HepG2 (cell line): ENCODE measurements around the gene IQCE. TPM values are rescaled to one million over a fixed set of nuclear protein-coding genes. Genes with fewer than 3 reads are reported as not detected.

ENCODE experiments used
- ATAC-seq: fragments of 200-7000 bp; cut with Tn5 transposase; 3 replicates; pipeline ENCODE4 v1.9.1; 2020; ENCODE audit warnings: mild to moderate bottlenecking, moderate library complexity
- Bru-seq: library from RNA; stranded (reverse); fragments of 400-500 nt; gene quantifications from one replicate; lab custom pipeline; 2021; lab: Mats Ljungman, UMichigan
- BruChase-seq, 2 experiments: library from RNA; stranded (reverse); fragments of 400-500 nt; gene quantifications; one replicate each; lab custom pipeline; 2021; lab: Mats Ljungman, UMichigan
- BruUV-seq: library from RNA; stranded (reverse); fragments of 400-500 nt; replicated peaks from 2 replicates; lab custom pipeline; 2021; lab: Mats Ljungman, UMichigan
- CTCF ChIA-PET: fragments of 300-600 bp; formaldehyde crosslinking; extraction: SDS; loops from one replicate; lab custom pipeline; 2021; ENCODE audit warnings: low total read pairs, inconsistent platforms, low intra/inter-chr PET ratio; lab: Yijun Ruan, JAX
- POLR2A ChIA-PET: fragments of 350-600 bp; sonication (Branson Sonifier 250); formaldehyde crosslinking; loops from one replicate; lab custom pipeline; 2020; ENCODE audit warnings: antibody characterized with exemption, inconsistent platforms; lab: Yijun Ruan, JAX
- DNase-seq: peaks from one replicate; pipeline ENCODE4 v3.0.0-alpha.2; 2015; ENCODE audit warnings: low spot score
- FAIRE-seq: peaks from 3 replicates; lab custom pipeline; 2011; peaks lifted over from hg19 to GRCh38; lab: Jason Lieb, UNC
- H2AFZ ChIP-seq: one replicate; pipeline ENCODE4 v1.6.1; 2011; ENCODE audit warnings: low read length, inconsistent platforms
- H3K27ac ChIP-seq: fragments of 300-600 bp; 3 replicates; pipeline ENCODE4 v1.8.0; 2011; ENCODE audit warnings: mixed run types, mild to moderate bottlenecking, mixed read lengths, low read length, inconsistent platforms; ENCODE audit not compliant: insufficient read depth; ENCODE audit errors: extremely low read length
- H3K27me3 ChIP-seq, 2 experiments: fragments of 200-600 bp in 1 of 2; 2 replicates in 1 of 2; 3 replicates in 1 of 2; pipeline versions ENCODE4 v1.6.0 to v1.8.0; 2011; ENCODE audit warnings: low read length in 2 of 2, mild to moderate bottlenecking in 2 of 2, moderate library complexity in 2 of 2, inconsistent platforms in 1 of 2; ENCODE audit not compliant: insufficient read depth in 2 of 2, control insufficient read depth in 1 of 2
- H3K36me3 ChIP-seq, 2 experiments: fragments of 200-600 bp in 1 of 2; replicated peaks in 1 of 2; 2 replicates in 1 of 2; 3 replicates in 1 of 2; pipeline versions ENCODE4 v1.5.1 to v1.8.0; 2011; ENCODE audit warnings: low read length in 2 of 2, inconsistent platforms in 1 of 2; ENCODE audit not compliant: insufficient read depth in 2 of 2, control insufficient read depth in 1 of 2
- H3K4me1 ChIP-seq: 2 replicates; pipeline ENCODE4 v1.5.1; 2012; ENCODE audit warnings: low read length, inconsistent platforms; ENCODE audit not compliant: insufficient read depth
- H3K4me2 ChIP-seq: 2 replicates; pipeline ENCODE4 v1.6.0; 2011; ENCODE audit warnings: low read depth, low read length, inconsistent platforms
- H3K4me3 ChIP-seq, 3 experiments: fragments of 200-600 bp in 1 of 3; sonication (generic), shearing (Covaris generic) in 1 of 3; replicated peaks in 1 of 3; 2 replicates each; pipeline ENCODE4 v1.5.1; 2011 to 2016; ENCODE audit warnings: low read length in 3 of 3, inconsistent platforms in 2 of 3, low read depth in 2 of 3, mild to moderate bottlenecking in 2 of 3, control low read depth in 1 of 3, mixed read lengths in 1 of 3; ENCODE audit not compliant: insufficient read depth in 1 of 3
- H3K79me2 ChIP-seq: one replicate; pipeline ENCODE4 v1.6.1; 2011; ENCODE audit warnings: low read length, inconsistent platforms; ENCODE audit not compliant: insufficient read depth
- H3K9ac ChIP-seq: 2 replicates; pipeline ENCODE4 v1.6.0; 2011; ENCODE audit warnings: mild to moderate bottlenecking, low read depth, low read length, inconsistent platforms; ENCODE audit not compliant: insufficient read depth
- H3K9me3 ChIP-seq: 2 replicates; pipeline ENCODE4 v1.5.1; 2012; ENCODE audit warnings: mild to moderate bottlenecking, low read length
- H4K20me1 ChIP-seq: 2 replicates; pipeline ENCODE4 v1.6.0; 2011; ENCODE audit warnings: inconsistent platforms, mild to moderate bottlenecking, low read length, moderate library complexity; ENCODE audit not compliant: insufficient read depth
- ARID2 ChIP-seq: sonication (generic); formaldehyde crosslinking; IDR thresholded peaks from 2 replicates; pipeline ENCODE4 v1.8.1; 2022; ENCODE audit warnings: mild to moderate bottlenecking, missing genetic modification reagents, borderline replicate concordance
- ATF3 ChIP-seq: sonication (generic); formaldehyde crosslinking; IDR thresholded peaks from 2 replicates; pipeline ENCODE4 v1.4.0; 2020; ENCODE audit warnings: missing genetic modification reagents
- HNRNPUL1 ChIP-seq: fragments of 200-400 bp; formaldehyde crosslinking; IDR thresholded peaks from 2 replicates; pipeline ENCODE4 v1.6.1; 2017; ENCODE audit warnings: low read depth, mild to moderate bottlenecking, low read length, moderate library complexity
- PHB2 ChIP-seq: fragments of 450-650 bp; IDR thresholded peaks from 2 replicates; pipeline ENCODE4 v1.6.1; 2018; ENCODE audit not compliant: partially characterized antibody
- PTBP1 ChIP-seq: fragments of 200-400 bp; formaldehyde crosslinking; IDR thresholded peaks from 2 replicates; pipeline ENCODE4 v1.6.1; 2018; ENCODE audit warnings: low read length, low read depth; ENCODE audit not compliant: poor library complexity, severe bottlenecking
- TP53 ChIP-seq: sonication (generic); formaldehyde crosslinking; conservative IDR thresholded peaks from 2 replicates; pipeline ENCODE4 v1.4.0; 2020; ENCODE audit warnings: missing genetic modification reagents
- ZC3H13 ChIP-seq: sonication (generic); formaldehyde crosslinking; IDR thresholded peaks from 2 replicates; pipeline ENCODE4 v1.8.1; 2023; ENCODE audit warnings: mild to moderate bottlenecking, missing genetic modification reagents, moderate library complexity
- ZNF607 ChIP-seq: sonication (generic); formaldehyde crosslinking; IDR thresholded peaks from 2 replicates; pipeline ENCODE4 v1.5.1; 2020; ENCODE audit warnings: missing genetic modification reagents, mild to moderate bottlenecking, borderline replicate concordance
- WGBS: methylation state at CpG from one replicate; pipeline ENCODE4 v1.1.6; 2017; ENCODE audit warnings: low lambda C conversion rate; 5-methylcytosine and 5-hydroxymethylcytosine counted together
- in situ Hi-C: cut with HindIII; loops from 2 replicates; pipeline ENCODE4 v1.10.0; 2017; ENCODE audit warnings: low pct_unique_long_range_greater_than_20kb; ENCODE audit not compliant: extremely low pct_ligation_motif_present
- intact Hi-C: fragments of 100-400 bp; cut with micrococcal nuclease; formaldehyde crosslinking; loops from one replicate; pipeline ENCODE4 v1.10.0; 2022; ENCODE audit not compliant: unreplicated experiment
- long read RNA-seq, 2 experiments: library from RNA in 1 of 2; library from polyadenylated mRNA in 1 of 2; stranded (forward) in 1 of 2; unstranded in 1 of 2; transcript quantifications; one replicate each; pipeline ENCODE4 v2.0.0, GENCODE V29; 2019 to 2022
- polyA minus RNA-seq, 3 experiments: library from RNA; depleted of rRNA, polyadenylated mRNA; stranded (reverse); fragments of >200 nt; gene quantifications; 2 replicates each; pipeline ENCODE4 v1.2.3, GENCODE V29; 2011; ENCODE audit warnings: low replicate concordance in 1 of 3
- polyA plus RNA-seq, 8 experiments: library from polyadenylated mRNA; depleted of rRNA in 3 of 8; stranded (reverse) in 7 of 8; unstranded in 1 of 8; fragments of >200 nt; fragmentation: Illumina TruSeq in 4 of 8; extraction: Trizol in 4 of 8; gene quantifications; 2 replicates each; pipeline versions ENCODE4 v1.2.1 to v1.2.3, GENCODE V29; 2011 to 2016; ENCODE audit warnings: low read depth in 4 of 8, missing spikeins in 1 of 8, mixed read lengths in 1 of 8; ENCODE audit not compliant: insufficient read depth in 1 of 8
- total RNA-seq, 5 experiments: library from RNA; depleted of rRNA; stranded (reverse); fragments of >200 nt; fragmentation: Illumina TruSeq; extraction: Trizol; gene quantifications; 2 replicates each; pipeline ENCODE4 v1.2.3, GENCODE V29; 2016; ENCODE audit warnings: low read depth in 1 of 5
- TF ChIP-seq, protein P1 (sequence below): sonication (generic); formaldehyde crosslinking; IDR thresholded peaks from 2 replicates; pipeline ENCODE4 v1.8.0; 2022; ENCODE audit warnings: mild to moderate bottlenecking, missing genetic modification reagents, moderate library complexity
- TF ChIP-seq, protein P2 (sequence below): sonication (generic); formaldehyde crosslinking; IDR thresholded peaks from 2 replicates; pipeline ENCODE4 v1.4.0; 2020; ENCODE audit warnings: mild to moderate bottlenecking, missing genetic modification reagents

Gene IQCE, protein sequence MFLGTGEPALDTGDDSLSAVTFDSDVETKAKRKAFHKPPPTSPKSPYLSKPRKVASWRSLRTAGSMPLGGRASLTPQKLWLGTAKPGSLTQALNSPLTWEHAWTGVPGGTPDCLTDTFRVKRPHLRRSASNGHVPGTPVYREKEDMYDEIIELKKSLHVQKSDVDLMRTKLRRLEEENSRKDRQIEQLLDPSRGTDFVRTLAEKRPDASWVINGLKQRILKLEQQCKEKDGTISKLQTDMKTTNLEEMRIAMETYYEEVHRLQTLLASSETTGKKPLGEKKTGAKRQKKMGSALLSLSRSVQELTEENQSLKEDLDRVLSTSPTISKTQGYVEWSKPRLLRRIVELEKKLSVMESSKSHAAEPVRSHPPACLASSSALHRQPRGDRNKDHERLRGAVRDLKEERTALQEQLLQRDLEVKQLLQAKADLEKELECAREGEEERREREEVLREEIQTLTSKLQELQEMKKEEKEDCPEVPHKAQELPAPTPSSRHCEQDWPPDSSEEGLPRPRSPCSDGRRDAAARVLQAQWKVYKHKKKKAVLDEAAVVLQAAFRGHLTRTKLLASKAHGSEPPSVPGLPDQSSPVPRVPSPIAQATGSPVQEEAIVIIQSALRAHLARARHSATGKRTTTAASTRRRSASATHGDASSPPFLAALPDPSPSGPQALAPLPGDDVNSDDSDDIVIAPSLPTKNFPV
- total RNA-seq (2016; rRNA removed; fragmentation: Illumina TruSeq; extraction: Trizol) = 2.5 and 3.0 TPM in 2 replicates
- total RNA-seq (2016; cell fraction: cytosol; rRNA removed; fragmentation: Illumina TruSeq; extraction: Trizol; ENCODE audit: low read depth) = 1.8 and 2.7 TPM in 2 replicates
- total RNA-seq (2016; cell fraction: insoluble cytoplasmic fraction; rRNA removed; fragmentation: Illumina TruSeq; extraction: Trizol) = 1.6 and 2.7 TPM in 2 replicates
- total RNA-seq (2016; cell fraction: membrane; rRNA removed; fragmentation: Illumina TruSeq; extraction: Trizol) = 3.0 and 4.1 TPM in 2 replicates
- 2.9 and 4.3 TPM in 2 replicates for total RNA-seq (2016; cell fraction: nucleus; rRNA removed; fragmentation: Illumina TruSeq; extraction: Trizol)
- 1.5 and 1.7 TPM in 2 replicates for polyA plus RNA-seq (2011; rRNA removed)
- 0.54 and 0.68 TPM in 2 replicates for polyA plus RNA-seq (2011; cell fraction: cytosol; rRNA removed)
- polyA plus RNA-seq (2011; cell fraction: nucleus; rRNA removed) = 4.0 and 6.8 TPM in 2 replicates
- polyA plus RNA-seq (2012) = 0.59 and 0.83 TPM in 2 replicates
- 2.5 and 2.6 TPM in 2 replicates for polyA plus RNA-seq (2016; cell fraction: cytosol; fragmentation: Illumina TruSeq; extraction: Trizol; ENCODE audit: low read depth)
- 2.2 and 3.8 TPM in 2 replicates for polyA plus RNA-seq (2016; cell fraction: insoluble cytoplasmic fraction; fragmentation: Illumina TruSeq; extraction: Trizol; ENCODE audit: low read depth)
- 3.3 and 3.7 TPM in 2 replicates for polyA plus RNA-seq (2016; cell fraction: membrane; fragmentation: Illumina TruSeq; extraction: Trizol; ENCODE audit: low read depth)
- 6.7 and 9.8 TPM in 2 replicates for polyA plus RNA-seq (2016; cell fraction: nucleus; fragmentation: Illumina TruSeq; extraction: Trizol; ENCODE audit: insufficient read depth, low read depth)
- 0.62 and 22.8 TPM in 2 replicates for polyA minus RNA-seq (2011; rRNA and poly(A)+ RNA removed; ENCODE audit: low replicate concordance)
- polyA minus RNA-seq (2011; cell fraction: cytosol; rRNA and poly(A)+ RNA removed) = 0.62 and 1.5 TPM in 2 replicates
- 1.5 and 2.2 TPM in 2 replicates for polyA minus RNA-seq (2011; cell fraction: nucleus; rRNA and poly(A)+ RNA removed)
- Bru-seq, nascent RNA = percentile 35 among the genes with signal in this experiment
- percentile 42 among the genes with signal in this experiment for BruChase-seq, experiment 1, labeled RNA remaining after a 6-hour chase
- percentile 45 among the genes with signal in this experiment for BruChase-seq, experiment 2, labeled RNA remaining after a 2-hour chase
- long read RNA-seq, experiment 1, partial matches to known transcripts = 0 of 1 reads
- long read RNA-seq, experiment 1, other reads (novel, unspliced or antisense) = 1 of 1 reads
- long read RNA-seq, experiment 2, partial matches to known transcripts = 3 of 7 reads
- long read RNA-seq, experiment 2, other reads (novel, unspliced or antisense) = 4 of 7 reads

- peak within 1 kb of the TSS; percentile 98 for H3K4me2 ChIP-seq
- in situ Hi-C loops (no loop called here), intact Hi-C loops (loop anchor here (5.0 kb wide), 1 partner anchor 64 kb away; no protein-coding TSS in a partner anchor)
- ChIA-PET POLR2A (interaction anchor here (0.8 kb wide), 2 partner anchors 65 to 71 kb away, joined by 4 read pairs; no protein-coding TSS in a partner anchor), CTCF (no interaction called here)
- ATAC-seq = peak; percentile 67
- BruUV-seq = no TSS peak
- H2AFZ ChIP-seq = peak within 1 kb of the TSS; percentile 97
- H3K9ac ChIP-seq = peak within 1 kb of the TSS; percentile 72
- FAIRE-seq = no peak
- peak within 1 kb of the TSS; percentile 54 for H3K27ac ChIP-seq
- no peaks in the 10 kb centered on the region for H3K27me3 ChIP-seq
- peak within 1 kb of the TSS; percentile 74 to 93 (median 84) for H3K4me3 ChIP-seq
- H3K79me2 ChIP-seq = peaks cover 13% of the 10 kb centered on the region
- peaks cover 37% of the 10 kb centered on the region for H3K4me1 ChIP-seq
- WGBS = under 1% methylated on average over 15 of the region's 66 CpGs
- no peaks in the 10 kb centered on the region for H3K36me3 ChIP-seq
- no peaks in the 10 kb centered on the region for H3K9me3 ChIP-seq
- DNase-seq = peak; percentile 81
- no peaks in the 10 kb centered on the region for H4K20me1 ChIP-seq
- TF ChIP-seq, protein P1, sequence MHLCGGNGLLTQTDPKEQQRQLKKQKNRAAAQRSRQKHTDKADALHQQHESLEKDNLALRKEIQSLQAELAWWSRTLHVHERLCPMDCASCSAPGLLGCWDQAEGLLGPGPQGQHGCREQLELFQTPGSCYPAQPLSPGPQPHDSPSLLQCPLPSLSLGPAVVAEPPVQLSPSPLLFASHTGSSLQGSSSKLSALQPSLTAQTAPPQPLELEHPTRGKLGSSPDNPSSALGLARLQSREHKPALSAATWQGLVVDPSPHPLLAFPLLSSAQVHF (CRISPR knock-in tag) = no peak
- TF ChIP-seq ATF3 (CRISPR knock-in tag) = no peak
- no peak for TF ChIP-seq ZC3H13 (CRISPR knock-in tag)
- TF ChIP-seq ZNF607 (CRISPR knock-in tag) = no peak
- TF ChIP-seq, protein P2, sequence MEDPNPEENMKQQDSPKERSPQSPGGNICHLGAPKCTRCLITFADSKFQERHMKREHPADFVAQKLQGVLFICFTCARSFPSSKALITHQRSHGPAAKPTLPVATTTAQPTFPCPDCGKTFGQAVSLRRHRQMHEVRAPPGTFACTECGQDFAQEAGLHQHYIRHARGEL (CRISPR knock-in tag) = no peak
- no peak for TF ChIP-seq TP53 (CRISPR knock-in tag)
- no peak for TF ChIP-seq PHB2
- no peak for TF ChIP-seq PTBP1
- no peak for TF ChIP-seq HNRNPUL1
- TF ChIP-seq ARID2 = no peak
Observed at GRCh38 chr7:2558629-2559282, at the start of gene IQCE. IQCE (plus strand) TSS chr7:2558979; CDS start chr7:2559182, 203 bp downstream.
